Activated CD8-positive, alpha-beta memory T cell treated with anti-CD3 and anti-CD28 coated beads for 48 hours (primary cell): ENCODE results near the gene APOBEC2.

Experiments used
- DNase-seq, 3 experiments: peaks; one replicate each; pipeline ENCODE4 v3.0.0-alpha.2; 2020; ENCODE audit warnings: low read depth in 2 of 3, low spot score in 2 of 3

The APOBEC2 gene

GRCh38 chr6:41037107-41037900 is 15.7 kb upstream of the APOBEC2 start:
- DNase-seq = no peak

- no peak for DNase-seq
Measured at GRCh38 chr6:41038205-41038604, 14.8 kb upstream of the APOBEC2 start.

GRCh38 chr6:41039060-41039998 is 13.7 kb upstream of the APOBEC2 start, which contains the start of gene UNC5CL:
TSS of gene UNC5CL (minus strand) at chr6:41039221. CDS start at chr6:41035074, 4,147 bp downstream.
- no peak for DNase-seq

- no peak for DNase-seq
Measured at GRCh38 chr6:41040101-41040939, 12.7 kb upstream of the APOBEC2 start.

GRCh38 chr6:41040940-41041536 is 12.0 kb upstream of the APOBEC2 start:
- DNase-seq = no peak

- no peak for DNase-seq
Measured at GRCh38 chr6:41042226-41043055, 10.6 kb upstream of the APOBEC2 start, which contains the start of gene TSPO2. TSS of gene TSPO2 (plus strand) at chr6:41042467. CDS start at chr6:41042986, 519 bp downstream.

- no peak for DNase-seq
Measured at GRCh38 chr6:41043151-41043550, 9.9 kb upstream of the APOBEC2 start.

GRCh38 chr6:41045664-41046063 is 7.3 kb upstream of the APOBEC2 start:
- no peak for DNase-seq

GRCh38 chr6:41046084-41046483 is 6.9 kb upstream of the APOBEC2 start:
- no peak for DNase-seq

- no peak for DNase-seq
Measured at GRCh38 chr6:41047306-41047705, 5.7 kb upstream of the APOBEC2 start.

- DNase-seq = no peak
Measured at GRCh38 chr6:41047745-41048732, 5.0 kb upstream of the APOBEC2 start.

- no peak for DNase-seq
Measured at GRCh38 chr6:41049521-41049920, 3.5 kb upstream of the APOBEC2 start.

- DNase-seq = no peak
Measured at GRCh38 chr6:41049955-41050354, 3.0 kb upstream of the APOBEC2 start.

- DNase-seq = no peak
Measured at GRCh38 chr6:41050536-41050935, 2.5 kb upstream of the APOBEC2 start.

- DNase-seq = no peak
Measured at GRCh38 chr6:41051873-41052272, 1.1 kb upstream of the APOBEC2 start.

GRCh38 chr6:41054511-41054910 is 1.5 kb downstream of the APOBEC2 start:
- DNase-seq = no peak

GRCh38 chr6:41055149-41055548 is 2.1 kb downstream of the APOBEC2 start:
- DNase-seq = no peak

- no peak for DNase-seq
Measured at GRCh38 chr6:41056768-41057490, 3.9 kb downstream of the APOBEC2 start.
